ENCODE results near the gene PLXNC1.

The PLXNC1 gene

DNA sequence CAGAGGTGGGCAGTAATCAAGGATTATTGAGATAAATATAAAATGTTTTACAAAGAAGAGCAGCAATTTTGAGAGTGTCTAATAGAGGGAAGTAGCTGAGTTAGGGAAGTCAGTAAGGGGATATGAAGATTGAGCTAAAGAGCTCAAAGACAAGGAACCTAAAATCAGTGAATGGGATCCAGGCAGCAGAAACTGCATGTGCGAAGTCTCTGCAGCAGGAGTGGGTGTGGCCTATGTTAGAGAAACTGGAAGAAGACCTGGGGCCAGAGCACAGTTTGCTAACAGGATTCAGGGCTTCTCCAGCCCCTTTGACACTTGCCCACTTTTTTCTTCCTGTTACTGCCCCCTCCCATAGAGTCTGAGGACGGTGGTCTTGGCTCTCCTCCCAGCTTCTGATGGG lies 36.3 kb upstream of the PLXNC1 start:
- ChIA-PET CTCF (interaction anchor here (0.8 to 3.2 kb wide), 2 partner anchors 10 to 609 kb away, joined by 7 to 20 read pairs; no protein-coding TSS in a partner anchor), POLR2A (no interaction called here)
- TF ChIP-seq ARNT (IDR thresholded peaks at IDR 0.05): no peak
- no peak for TF ChIP-seq SP1 (IDR thresholded peaks at IDR 0.05)
- no peak for TF ChIP-seq FOXA1 (IDR thresholded peaks at IDR 0.05)
- TF ChIP-seq FOXM1 (IDR thresholded peaks at IDR 0.05; ENCODE audit: borderline replicate concordance): no peak
- no peak for TF ChIP-seq LEF1 (IDR thresholded peaks at IDR 0.05; ENCODE audit: borderline replicate concordance)
- no peak for TF ChIP-seq CTBP1 (IDR thresholded peaks at IDR 0.05; ENCODE audit: borderline replicate concordance)
- no peak for TF ChIP-seq NFRKB (IDR thresholded peaks at IDR 0.05)
- no peak for TF ChIP-seq TARDBP (IDR thresholded peaks at IDR 0.05)
- TF ChIP-seq PKNOX1 (IDR thresholded peaks at IDR 0.05): no peak
- no peak for TF ChIP-seq SUZ12 (IDR thresholded peaks at IDR 0.05)
- no peak for TF ChIP-seq ELF4 (IDR thresholded peaks at IDR 0.05)
- no peak for TF ChIP-seq L3MBTL2 (conservative IDR thresholded peaks at IDR 0.05)
- TF ChIP-seq HDGF (IDR thresholded peaks at IDR 0.05; ENCODE audit: borderline replicate concordance): no peak
- TF ChIP-seq BHLHE40 (IDR thresholded peaks at IDR 0.05; ENCODE audit: borderline replicate concordance): no peak
- no peak for DNase-seq (ENCODE audit: extremely low spot score)

DNA sequence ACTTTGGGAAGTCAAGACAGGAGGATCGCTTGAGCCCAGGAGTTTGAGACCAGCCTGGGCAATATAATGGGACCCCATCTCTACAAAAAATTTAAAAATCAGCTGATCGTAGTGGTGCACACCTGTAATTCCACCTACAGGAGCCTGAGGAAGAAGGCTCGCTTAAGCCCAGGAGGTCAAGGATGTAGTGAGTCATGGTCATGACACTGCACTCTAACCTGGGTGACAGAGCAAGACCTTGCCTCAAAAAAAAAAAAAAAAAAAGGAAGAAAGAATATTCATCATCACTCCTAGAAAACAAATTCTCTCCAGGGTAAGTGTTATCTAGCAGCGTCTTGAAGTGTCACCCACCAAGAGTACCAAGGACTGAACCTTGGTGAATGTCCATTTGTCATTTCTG lies 34.2 kb upstream of the PLXNC1 start:
- TF ChIP-seq CTBP1 (IDR thresholded peaks at IDR 0.05; ENCODE audit: borderline replicate concordance): no peak
- TF ChIP-seq SP1 (IDR thresholded peaks at IDR 0.05): no peak
- TF ChIP-seq PKNOX1 (IDR thresholded peaks at IDR 0.05): no peak
- TF ChIP-seq FOXK2 (IDR thresholded peaks at IDR 0.05): no peak
- TF ChIP-seq L3MBTL2 (conservative IDR thresholded peaks at IDR 0.05): no peak
- TF ChIP-seq SUZ12 (IDR thresholded peaks at IDR 0.05): no peak
- TF ChIP-seq ARNT (IDR thresholded peaks at IDR 0.05): no peak
- TF ChIP-seq TARDBP (IDR thresholded peaks at IDR 0.05): no peak
- no peak for TF ChIP-seq HDGF (IDR thresholded peaks at IDR 0.05; ENCODE audit: borderline replicate concordance)
- TF ChIP-seq NFRKB (IDR thresholded peaks at IDR 0.05): no peak
- no peak for TF ChIP-seq LEF1 (IDR thresholded peaks at IDR 0.05; ENCODE audit: borderline replicate concordance)
- TF ChIP-seq FOXM1 (IDR thresholded peaks at IDR 0.05; ENCODE audit: borderline replicate concordance): no peak
- no peak for TF ChIP-seq BHLHE40 (IDR thresholded peaks at IDR 0.05; ENCODE audit: borderline replicate concordance)
- no peak for TF ChIP-seq ZNF384 (IDR thresholded peaks at IDR 0.05)
- no peak for TF ChIP-seq FOXA1 (IDR thresholded peaks at IDR 0.05)
- no peak for TF ChIP-seq ELF4 (IDR thresholded peaks at IDR 0.05)
- no peak for DNase-seq (ENCODE audit: extremely low spot score)
- CTCF ChIA-PET: interaction anchor here (1.2 kb wide), 1 partner anchor 12 kb away, joined by 4 read pairs; no protein-coding TSS in a partner anchor
- POLR2A ChIA-PET: no interaction called here

DNA sequence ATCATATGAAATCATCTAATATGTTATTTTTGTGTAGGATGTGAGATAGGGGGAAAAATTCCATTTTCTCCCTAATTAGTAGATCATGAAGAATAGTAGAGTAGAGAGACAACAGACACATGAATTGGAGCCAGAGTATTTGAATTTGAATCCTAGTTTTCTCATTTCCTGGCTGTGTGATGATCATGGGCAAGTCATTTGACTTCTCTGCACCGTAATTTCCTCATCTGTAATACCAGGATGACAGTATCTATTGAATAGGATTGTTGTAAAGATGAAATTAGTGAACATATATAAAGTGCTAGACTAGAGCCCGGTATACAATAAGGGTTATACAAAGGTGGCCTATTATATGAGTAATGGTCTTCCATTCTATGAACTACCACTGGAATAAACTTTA lies 32.2 kb upstream of the PLXNC1 start:
- ChIA-PET CTCF (no interaction called here), POLR2A (no interaction called here)
- no peak for DNase-seq (ENCODE audit: extremely low spot score)
- TF ChIP-seq ZNF384 (IDR thresholded peaks at IDR 0.05): no peak
- no peak for TF ChIP-seq NFRKB (IDR thresholded peaks at IDR 0.05)
- no peak for TF ChIP-seq BHLHE40 (IDR thresholded peaks at IDR 0.05; ENCODE audit: borderline replicate concordance)
- no peak for TF ChIP-seq FOXM1 (IDR thresholded peaks at IDR 0.05; ENCODE audit: borderline replicate concordance)
- TF ChIP-seq SP1 (IDR thresholded peaks at IDR 0.05): no peak
- TF ChIP-seq SUZ12 (IDR thresholded peaks at IDR 0.05): no peak
- no peak for TF ChIP-seq ARNT (IDR thresholded peaks at IDR 0.05)
- TF ChIP-seq FOXK2 (IDR thresholded peaks at IDR 0.05): no peak
- TF ChIP-seq LEF1 (IDR thresholded peaks at IDR 0.05; ENCODE audit: borderline replicate concordance): no peak
- no peak for TF ChIP-seq TARDBP (IDR thresholded peaks at IDR 0.05)
- no peak for TF ChIP-seq PKNOX1 (IDR thresholded peaks at IDR 0.05)
- TF ChIP-seq L3MBTL2 (conservative IDR thresholded peaks at IDR 0.05): no peak
- no peak for TF ChIP-seq HDGF (IDR thresholded peaks at IDR 0.05; ENCODE audit: borderline replicate concordance)
- TF ChIP-seq FOXA1 (IDR thresholded peaks at IDR 0.05): no peak
- no peak for TF ChIP-seq ELF4 (IDR thresholded peaks at IDR 0.05)
- no peak for TF ChIP-seq CTBP1 (IDR thresholded peaks at IDR 0.05; ENCODE audit: borderline replicate concordance)

GRCh38 chr12:94121886-94122285 lies 26.5 kb upstream of the PLXNC1 start:
- ChIA-PET CTCF (interaction anchor here (0.6 to 1.3 kb wide), 2 partner anchors 20 to 41 kb away, joined by 3 to 6 read pairs; no protein-coding TSS in a partner anchor), POLR2A (interaction anchor here (0.6 kb wide), 1 partner anchor 874 kb away, joined by 3 read pairs; no protein-coding TSS in a partner anchor)
- TF ChIP-seq L3MBTL2 (conservative IDR thresholded peaks at IDR 0.05) (no peak), SP1 (IDR thresholded peaks at IDR 0.05) (no peak), FOXA1 (IDR thresholded peaks at IDR 0.05) (no peak), PKNOX1 (IDR thresholded peaks at IDR 0.05) (no peak), TARDBP (IDR thresholded peaks at IDR 0.05) (no peak), NFRKB (IDR thresholded peaks at IDR 0.05) (no peak), HDGF (IDR thresholded peaks at IDR 0.05; ENCODE audit: borderline replicate concordance) (no peak), SUZ12 (IDR thresholded peaks at IDR 0.05) (no peak), LEF1 (IDR thresholded peaks at IDR 0.05; ENCODE audit: borderline replicate concordance) (no peak), BHLHE40 (IDR thresholded peaks at IDR 0.05; ENCODE audit: borderline replicate concordance) (no peak), ARNT (IDR thresholded peaks at IDR 0.05) (no peak), ZNF384 (IDR thresholded peaks at IDR 0.05) (no peak), CTBP1 (IDR thresholded peaks at IDR 0.05; ENCODE audit: borderline replicate concordance) (no peak), FOXM1 (IDR thresholded peaks at IDR 0.05; ENCODE audit: borderline replicate concordance) (no peak), FOXK2 (IDR thresholded peaks at IDR 0.05) (no peak), ELF4 (IDR thresholded peaks at IDR 0.05) (no peak)
- DNase-seq (ENCODE audit: extremely low spot score): no peak

DNA sequence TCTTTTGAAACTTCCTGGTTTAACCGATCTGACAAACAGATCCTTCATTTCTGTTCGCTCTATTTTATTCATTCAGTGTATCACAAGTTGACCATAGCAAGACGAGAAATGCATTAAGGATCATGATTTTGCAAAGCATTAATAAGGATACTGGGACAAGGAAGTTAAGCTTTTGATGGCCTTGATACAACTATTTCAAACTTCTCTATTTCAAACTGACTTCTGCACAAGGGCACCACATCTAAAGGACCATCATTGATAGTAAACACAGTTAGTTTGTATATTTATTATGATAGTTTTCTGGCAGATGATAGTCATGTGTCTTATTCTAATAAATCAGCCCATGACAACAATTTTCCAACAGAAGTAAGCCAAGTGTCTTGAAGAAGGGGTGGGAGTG lies 25.8 kb upstream of the PLXNC1 start:
- no peak for DNase-seq (ENCODE audit: extremely low spot score)
- ChIA-PET POLR2A (no interaction called here), CTCF (interaction anchor here (1.3 kb wide), 1 partner anchor 21 kb away, joined by 6 read pairs; no protein-coding TSS in a partner anchor)
- TF ChIP-seq ELF4 (IDR thresholded peaks at IDR 0.05): no peak
- no peak for TF ChIP-seq FOXM1 (IDR thresholded peaks at IDR 0.05; ENCODE audit: borderline replicate concordance)
- no peak for TF ChIP-seq L3MBTL2 (conservative IDR thresholded peaks at IDR 0.05)
- TF ChIP-seq PKNOX1 (IDR thresholded peaks at IDR 0.05): no peak
- no peak for TF ChIP-seq FOXA1 (IDR thresholded peaks at IDR 0.05)
- TF ChIP-seq NFRKB (IDR thresholded peaks at IDR 0.05): no peak
- no peak for TF ChIP-seq BHLHE40 (IDR thresholded peaks at IDR 0.05; ENCODE audit: borderline replicate concordance)
- no peak for TF ChIP-seq ZNF384 (IDR thresholded peaks at IDR 0.05)
- TF ChIP-seq LEF1 (IDR thresholded peaks at IDR 0.05; ENCODE audit: borderline replicate concordance): no peak
- no peak for TF ChIP-seq TARDBP (IDR thresholded peaks at IDR 0.05)
- TF ChIP-seq HDGF (IDR thresholded peaks at IDR 0.05; ENCODE audit: borderline replicate concordance): no peak
- TF ChIP-seq FOXK2 (IDR thresholded peaks at IDR 0.05): no peak
